Measurements from ENCODE around the gene PHF21B.
"Not testable (repeated sequence)": the region's sequence is repeated elsewhere in the genome, so short reads cannot be mapped to it uniquely, and the experiment has no call there.

The PHF21B gene

DNA sequence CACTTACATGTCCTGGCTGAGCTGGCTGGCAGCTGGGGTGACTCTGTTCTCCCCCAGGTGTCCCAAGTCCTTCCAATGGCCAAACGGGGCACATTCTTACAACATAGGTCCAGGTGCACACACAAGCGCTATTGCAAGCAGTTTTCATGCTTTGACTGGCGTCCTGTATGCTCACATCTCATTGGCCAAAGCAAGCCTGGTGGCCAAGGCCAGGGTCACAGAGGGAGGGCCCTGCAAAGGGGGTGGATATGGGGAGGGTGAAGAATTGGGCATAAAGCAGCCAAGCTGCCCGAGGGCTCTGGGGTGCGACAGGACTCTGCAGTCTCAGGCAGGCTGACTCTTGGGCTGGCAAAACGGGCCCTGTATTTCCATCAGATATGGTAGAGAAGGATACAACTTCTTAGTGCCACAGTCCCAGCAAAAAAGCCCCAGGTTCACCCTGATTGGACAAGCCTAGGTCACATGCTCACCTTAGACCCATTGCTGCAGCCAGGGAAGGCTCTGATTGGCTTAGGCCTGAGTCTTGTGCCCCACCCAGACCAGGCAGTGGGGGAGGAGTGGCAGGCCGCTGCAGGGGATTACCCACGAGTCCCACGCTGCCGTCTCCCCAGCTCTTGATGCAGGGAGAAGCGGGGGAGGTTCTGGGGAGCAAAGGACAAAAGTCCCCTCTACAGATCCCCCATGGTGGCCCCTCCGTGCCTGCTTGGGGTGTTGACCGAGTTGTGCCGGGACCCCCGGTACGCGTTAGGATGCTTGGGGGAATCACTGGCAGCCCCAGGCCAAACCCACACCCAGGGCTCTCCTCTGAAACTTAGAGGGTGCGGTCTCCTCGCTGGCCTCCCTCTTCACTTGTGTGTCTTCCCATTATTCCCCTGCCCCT lies 146.6 kb downstream of the PHF21B start:
- DNase-seq: no peak

DNA sequence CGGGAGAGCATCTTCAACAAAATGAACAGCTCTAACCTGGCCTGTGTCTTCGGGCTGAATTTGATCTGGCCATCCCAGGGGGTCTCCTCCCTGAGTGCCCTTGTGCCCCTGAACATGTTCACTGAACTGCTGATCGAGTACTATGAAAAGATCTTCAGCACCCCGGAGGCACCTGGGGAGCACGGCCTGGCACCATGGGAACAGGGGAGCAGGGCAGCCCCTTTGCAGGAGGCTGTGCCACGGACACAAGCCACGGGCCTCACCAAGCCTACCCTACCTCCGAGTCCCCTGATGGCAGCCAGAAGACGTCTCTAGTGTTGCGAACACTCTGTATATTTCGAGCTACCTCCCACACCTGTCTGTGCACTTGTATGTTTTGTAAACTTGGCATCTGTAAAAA lies 147.5 kb downstream of the PHF21B start:
- DNase-seq: no peak

DNA sequence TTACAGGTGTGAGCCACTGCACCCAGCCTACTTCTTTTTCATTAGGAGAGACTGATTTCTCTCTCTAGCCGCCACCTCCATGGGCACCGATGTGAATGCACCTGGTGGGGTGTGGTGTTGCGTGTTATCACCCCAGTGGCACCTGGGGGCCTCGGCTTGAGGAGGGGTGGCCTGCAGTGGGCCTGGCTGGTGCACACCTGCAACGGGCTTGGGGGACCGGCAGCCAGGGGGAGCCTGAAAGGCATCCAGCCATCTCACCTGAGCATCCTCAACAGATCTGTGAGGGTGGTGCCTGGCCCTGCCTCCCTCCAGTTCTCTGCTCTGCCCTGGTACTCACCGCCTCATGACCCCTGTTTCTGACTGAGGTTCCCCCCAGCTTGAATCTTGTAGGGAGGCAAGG lies 148.6 kb downstream of the PHF21B start:
- DNase-seq: no peak

DNA sequence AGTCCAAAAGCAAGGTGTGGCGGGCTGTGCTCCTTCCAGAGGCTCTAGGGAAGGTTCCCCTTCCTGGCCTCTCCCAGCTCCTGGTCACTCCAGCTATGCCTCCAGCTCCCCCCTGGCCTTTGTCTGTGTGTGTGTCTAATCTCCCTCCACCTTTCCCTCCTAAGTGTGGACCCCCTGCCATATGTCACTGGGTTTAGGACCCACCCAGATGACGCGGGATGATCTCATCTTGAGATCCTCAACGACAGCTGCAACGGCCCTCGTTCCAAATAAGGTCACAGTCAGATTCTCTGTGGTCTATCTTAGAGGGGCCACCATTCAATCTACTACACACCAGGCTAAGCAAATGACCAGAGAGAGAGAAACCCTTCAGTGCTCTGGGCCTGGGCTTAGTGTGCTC lies 149.5 kb downstream of the PHF21B start:
- no peak for DNase-seq

DNA sequence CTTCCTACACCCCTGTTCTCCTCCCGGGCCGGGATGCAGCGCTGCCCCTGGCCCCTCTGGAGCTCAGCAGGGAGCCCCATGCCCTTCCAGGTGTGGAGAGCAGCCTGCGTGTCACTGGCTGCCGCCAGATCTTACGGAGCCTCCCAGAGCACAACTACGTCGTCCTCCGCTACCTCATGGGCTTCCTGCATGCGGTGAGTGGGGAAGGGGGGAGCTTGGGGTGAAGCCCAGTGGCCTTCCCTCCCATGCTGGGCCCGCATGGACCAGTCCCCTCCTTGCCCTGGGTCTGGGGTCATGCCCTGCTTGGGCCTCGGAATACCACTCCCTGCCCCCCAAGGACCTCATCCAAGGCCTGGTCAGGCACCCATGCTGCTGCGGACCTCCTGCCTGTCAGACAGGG lies 150.2 kb downstream of the PHF21B start:
- DNase-seq: no peak

DNA sequence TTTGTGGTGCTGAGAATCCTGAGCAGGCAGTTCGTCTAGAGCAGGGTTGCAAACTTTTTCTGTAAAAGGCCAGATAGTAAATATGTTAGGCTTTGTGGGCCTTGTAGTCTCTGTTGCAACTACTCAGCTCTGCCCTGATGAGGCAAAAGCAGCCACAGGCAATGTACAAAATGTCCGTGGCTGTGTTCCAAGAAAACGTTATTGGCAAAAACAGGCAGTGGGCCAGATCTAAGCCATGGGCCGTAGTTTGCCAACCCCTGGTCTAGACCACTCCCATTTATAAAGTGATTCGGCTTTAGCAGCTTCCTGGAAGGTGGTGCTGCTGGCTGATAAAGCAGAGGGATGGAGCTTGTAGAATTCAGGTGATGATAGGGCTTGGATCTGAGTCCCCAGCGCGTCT lies 151.0 kb downstream of the PHF21B start:
- DNase-seq: not testable (repeated sequence)

DNA sequence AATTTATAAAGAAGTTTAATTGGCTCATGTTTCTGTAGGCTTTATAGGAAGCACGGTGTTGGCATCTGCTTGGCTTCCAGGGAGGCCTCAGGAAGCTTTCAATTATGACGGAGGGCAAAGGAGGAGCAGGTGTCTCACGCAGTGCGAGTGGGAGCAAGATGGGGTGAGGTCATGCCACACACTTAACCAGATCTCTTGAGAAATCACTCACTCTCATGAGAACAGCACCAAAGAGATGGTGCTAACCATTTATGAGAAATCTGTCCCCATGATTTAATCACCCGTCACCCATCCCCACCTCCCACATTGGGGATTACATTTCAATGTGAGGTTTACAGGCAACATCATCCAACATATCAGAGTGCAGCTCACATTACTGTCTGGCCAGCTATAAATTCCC lies 153.9 kb downstream of the PHF21B start:
- no peak for DNase-seq

DNA sequence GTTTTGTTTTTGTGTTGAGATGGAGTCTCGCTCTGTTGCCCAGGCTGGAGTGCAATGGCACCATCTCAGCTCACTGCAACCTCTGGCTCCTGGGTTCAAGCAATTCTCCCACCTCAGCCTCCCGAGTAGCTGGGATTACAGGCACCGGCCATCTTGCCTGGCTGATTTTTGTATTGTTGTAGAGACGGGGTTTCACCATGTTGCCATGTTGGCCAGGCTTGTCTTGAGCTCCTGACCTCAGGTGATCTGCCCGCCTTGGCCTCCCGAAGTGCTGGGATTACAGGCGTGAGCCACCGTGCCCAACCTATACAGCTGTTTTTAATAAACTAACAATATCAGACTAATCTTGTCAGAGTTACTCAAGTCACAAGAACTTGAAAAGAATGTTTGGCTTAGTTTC lies 155.2 kb downstream of the PHF21B start:
- DNase-seq: not testable (repeated sequence)

DNA sequence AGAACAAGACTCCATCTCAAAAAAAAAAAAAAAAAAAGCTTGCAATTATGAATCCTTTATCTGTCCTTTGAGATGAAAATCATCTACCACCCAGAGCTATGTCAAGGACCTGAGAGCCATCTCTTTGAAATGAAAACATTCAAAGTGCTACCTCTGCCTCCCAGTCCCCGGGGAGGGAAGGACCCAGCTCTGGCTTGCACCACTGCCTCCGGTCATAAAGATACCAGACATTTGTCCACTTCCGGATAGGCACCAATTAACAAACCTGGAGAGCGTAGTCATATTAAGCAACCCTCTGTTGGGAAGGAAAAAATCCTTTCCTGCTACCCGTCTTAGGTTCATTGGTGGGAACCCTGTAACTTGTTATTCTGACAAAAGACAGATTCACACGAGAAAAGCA lies 158.9 kb downstream of the PHF21B start:
- no peak for DNase-seq

DNA sequence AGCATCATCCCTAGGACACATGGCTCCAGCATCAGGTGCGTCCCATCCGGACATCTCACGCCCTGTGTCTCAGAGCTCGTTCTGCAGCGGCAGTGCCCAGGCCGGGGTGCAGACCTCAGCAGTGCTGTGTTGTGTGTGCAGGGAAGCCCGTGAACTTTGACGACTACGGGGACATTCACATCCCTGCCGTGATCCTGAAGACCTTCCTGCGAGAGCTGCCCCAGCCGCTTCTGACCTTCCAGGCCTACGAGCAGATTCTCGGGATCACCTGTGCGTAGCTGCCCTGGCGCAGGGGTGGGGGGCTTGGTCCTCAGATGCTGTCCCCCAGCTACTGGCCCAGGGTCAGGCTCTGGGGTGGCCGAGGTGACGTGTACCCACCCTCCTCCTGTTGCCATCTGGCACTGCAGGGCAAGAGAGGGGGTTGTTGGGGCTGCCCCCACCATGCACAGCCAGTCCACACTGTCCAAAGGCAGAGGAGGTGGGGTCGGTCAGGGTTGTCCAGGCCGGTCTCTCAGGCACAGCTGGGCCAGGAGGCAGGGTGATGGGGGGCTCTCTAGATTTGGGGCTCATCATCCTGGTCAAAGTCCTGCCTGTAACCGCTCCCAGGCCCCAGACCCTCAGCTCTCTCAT lies 160.9 kb downstream of the PHF21B start:
- DNase-seq: no peak

DNA sequence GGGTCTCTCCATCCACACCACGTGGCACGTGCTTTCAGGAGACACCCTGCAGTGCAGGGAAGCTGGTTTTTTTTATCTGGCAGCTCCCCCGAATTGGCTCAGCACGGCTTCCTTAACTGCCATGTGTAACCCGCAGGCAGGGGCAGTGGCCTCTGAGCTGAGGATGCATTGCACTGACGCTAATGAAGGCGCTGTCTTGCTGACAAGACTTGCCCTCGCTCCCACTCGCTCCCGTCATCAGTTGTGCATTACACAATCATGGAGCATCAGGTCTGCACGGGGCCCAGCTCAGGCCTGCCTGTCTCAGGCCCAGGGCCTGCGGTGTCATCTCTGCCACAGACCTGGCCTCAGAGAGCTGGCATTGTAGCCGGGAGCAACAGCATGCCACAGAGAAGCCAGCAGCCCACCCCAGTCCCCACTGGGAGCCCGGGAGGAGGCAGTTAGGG lies 161.5 kb downstream of the PHF21B start:
- no peak for DNase-seq

DNA sequence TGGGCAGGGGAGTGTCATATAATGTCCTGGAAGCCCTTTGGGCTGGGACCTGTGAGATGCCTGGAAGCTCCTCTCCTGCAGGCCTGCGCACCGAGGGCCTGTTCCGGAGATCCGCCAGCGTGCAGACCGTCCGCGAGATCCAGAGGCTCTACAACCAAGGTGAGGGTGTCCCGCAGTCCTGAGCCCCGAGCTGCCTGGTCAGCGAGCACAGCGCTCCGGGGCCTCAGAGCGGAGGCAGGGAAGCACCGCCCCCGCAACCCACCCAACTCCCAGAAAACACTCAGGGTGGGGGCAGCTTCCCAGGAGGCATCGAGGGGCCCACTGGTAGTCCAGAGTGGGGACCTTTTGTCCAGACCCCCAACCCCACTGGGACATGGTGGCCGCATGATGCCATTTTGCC lies 161.9 kb downstream of the PHF21B start:
- no peak for DNase-seq

DNA sequence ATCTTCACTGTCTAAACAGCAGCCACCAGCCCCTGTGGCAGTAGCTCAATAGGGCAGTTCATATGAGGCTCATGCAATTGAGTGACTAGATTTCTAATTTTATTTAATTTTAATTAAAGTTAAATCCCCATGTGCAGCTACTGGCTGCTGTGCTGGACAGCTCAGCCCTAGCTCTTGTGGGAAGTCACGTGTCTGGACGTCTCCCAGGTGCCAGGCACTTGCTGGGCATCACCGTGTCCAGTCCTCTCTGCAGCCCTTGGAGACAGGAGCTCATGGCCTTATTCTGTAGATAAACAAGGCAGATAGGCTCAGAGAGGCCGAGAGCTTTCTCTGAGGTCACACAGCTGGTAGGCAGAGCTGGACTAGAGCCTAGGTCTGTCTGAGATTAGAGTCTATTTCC lies 162.4 kb downstream of the PHF21B start:
- DNase-seq: no peak

DNA sequence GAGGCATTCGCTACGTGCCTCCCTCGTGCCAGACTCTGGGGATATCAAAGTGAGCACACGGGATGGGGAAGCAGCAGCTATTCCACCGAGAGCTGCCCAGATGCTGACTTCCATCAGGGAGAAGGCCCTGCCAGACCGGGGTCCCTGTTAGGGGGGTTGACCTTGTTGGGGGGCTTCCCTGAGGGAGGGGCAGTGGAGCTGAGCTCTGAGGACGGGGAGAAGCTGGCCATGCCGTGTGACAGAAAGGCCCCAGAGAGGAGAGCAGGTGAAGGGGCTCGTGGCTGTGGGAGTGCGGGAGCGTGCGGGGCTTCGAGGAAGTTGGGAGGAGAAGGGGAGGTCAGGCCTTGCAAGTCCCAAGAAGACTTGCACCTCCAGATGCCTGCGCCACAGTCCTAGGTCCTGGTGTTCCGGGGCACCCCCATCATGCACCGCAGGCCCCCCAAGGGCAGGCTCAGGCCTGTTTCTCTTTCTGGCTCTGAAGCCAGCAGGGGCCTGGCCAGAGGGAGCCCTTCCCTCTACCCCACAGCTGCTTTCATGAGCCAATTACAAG lies 163.0 kb downstream of the PHF21B start:
- DNase-seq: no peak

DNA sequence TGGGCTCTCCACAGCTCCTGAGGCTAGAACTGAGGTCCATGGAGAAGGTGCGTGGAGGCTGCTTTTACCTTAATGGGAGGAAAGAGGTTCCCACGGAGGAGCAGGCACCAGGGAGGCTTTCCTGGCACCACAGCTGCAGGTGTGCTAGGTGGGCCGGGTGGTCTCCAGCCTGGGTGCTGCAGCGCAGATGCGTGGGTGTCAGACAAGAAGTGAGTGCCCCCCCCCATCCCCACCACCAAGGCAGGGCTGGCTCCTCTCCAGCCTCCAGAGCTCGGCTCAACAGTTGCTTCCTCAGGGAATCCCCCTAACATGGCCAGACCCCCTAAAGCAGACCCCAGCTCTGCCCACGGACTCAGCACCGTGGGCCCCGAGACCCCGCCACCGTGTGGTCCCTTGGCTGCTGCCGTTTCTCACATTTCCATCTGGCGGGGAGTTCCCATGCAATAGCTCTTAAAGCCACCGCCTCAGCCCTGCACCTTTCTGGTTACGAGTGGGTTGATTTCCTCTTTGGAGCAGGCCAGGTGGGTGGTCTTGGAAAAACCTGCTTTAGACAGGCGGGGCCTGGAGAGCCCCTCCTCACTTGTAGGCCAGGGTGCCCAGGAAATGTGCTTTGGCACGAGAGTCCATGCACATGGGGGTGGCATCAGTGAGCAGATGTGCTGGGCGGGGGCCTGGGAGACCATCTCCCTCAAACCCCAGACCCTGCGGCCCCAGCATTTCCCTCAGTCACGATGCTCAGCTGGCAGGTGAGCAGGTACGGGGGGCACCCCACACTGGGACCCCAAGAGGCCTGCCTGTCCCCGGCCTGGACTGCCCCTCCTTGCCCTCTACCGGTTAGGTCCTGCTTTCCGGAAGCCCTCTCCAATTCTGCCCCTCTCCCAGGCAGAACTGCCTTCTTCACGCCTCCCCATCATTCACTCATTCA lies 163.7 kb downstream of the PHF21B start:
- DNase-seq: no peak

DNA sequence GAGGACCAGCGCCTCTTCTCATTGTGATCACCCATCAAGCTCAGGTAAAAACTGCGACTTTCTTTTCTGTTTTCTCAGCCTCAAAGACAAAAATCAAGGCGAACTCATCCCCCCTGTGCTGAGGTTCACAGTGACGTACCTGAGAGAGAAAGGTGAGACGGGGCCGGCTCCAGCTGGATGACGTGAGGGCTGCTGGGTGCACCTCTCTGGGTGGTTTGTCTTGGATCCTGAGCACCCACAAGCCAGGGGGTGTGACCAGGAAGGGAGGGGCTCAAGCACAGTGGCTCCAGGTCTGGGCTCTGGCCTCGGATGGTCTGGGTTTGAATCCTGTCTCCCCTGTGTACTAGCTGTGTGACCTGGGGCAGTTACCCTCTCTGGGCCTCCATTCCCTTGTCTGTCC lies 164.6 kb downstream of the PHF21B start:
- DNase-seq: no peak

DNA sequence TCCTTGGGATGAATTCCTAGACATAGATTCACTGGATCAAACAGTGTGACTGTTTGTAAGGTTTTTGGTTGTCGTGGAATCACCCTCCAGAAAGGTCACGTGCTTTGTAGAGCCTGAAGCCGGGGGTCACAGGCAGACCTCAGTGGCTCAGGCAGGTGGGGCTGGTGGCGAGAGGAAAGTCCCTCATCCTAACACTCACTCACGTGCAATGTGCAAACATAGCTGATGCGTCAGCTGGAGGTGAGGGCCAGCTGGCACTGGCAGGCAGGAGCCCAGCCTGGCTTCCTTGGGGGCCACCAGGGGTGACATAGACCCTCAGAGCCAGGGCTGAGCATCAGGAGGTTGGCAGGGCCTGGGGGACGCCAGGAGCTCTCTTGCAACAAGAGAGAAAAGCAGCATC lies 167.4 kb downstream of the PHF21B start:
- no peak for DNase-seq

DNA sequence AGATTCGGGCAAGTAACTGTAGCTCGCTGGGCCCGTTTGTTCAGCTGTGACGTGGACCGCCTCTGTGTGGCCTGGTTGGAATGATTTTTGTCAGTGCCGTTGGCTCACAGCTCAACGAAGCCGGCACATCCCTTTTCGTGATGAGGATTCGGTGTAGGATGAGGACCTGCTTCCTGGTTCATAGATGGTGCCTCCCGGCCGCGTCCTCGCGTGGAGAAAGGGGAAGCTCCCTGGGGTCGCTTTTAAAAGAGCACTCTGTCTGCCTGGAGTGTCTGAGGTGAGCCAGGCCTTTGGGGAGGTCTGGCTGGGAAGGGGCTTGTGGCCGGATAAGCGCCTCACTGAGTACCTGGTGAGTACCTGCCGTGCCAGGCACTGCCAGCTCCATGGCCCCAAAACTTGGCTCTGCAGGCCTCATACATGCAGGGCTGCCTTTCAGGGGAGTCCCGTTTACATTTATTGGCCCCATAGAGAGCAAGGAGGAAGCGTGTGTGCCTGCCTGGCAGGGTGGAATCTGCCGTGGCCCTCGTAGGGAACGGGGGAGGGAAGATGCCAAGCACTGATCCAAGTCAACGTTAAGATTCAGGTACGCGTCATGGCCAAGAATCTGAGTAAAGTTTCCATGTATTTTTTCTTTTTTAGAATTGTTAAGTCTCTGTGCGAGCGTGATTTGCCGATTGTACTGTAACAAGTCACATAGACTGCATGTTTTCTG lies 169.0 kb downstream of the PHF21B start:
- DNase-seq: no peak

DNA sequence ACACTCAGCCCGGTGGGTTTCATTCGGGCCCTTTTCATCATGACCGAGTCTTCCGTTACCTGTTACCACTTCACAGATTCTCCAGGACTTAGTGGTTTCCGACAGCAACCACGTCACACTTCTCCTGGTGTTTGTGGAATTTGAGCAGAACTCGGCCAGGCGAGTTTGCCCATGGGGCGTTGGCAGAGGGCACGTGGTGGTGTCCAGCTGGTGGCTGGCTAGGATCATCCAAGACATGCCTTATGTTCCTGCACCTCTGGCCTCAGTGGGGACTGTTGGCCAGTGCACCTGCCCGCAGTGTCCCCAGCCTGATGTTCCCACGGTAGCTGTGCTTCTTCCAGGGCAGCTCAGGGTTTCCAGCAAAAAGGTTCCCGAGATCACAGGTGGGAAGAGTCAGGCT lies 170.1 kb downstream of the PHF21B start:
- no peak for DNase-seq

DNA sequence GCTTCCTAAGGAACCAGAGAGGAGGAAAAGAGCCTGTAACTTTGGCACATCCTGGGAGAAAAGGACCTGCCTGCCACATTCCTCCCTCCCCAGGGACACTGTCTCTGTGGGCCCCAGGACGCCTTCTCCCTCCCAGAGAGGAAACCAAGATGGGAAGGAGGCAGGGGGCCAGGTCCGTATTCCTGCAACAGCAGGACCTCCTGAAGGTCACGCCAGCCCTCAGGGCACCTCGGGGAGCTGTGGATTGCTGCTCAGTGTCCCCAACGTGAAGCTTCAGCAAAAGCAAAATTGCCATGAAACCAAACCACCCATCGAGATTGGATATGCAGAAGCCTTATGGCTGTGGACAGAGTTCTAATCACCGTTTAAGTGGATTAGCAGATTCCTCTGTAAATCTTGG lies 170.7 kb downstream of the PHF21B start:
- no peak for DNase-seq

DNA sequence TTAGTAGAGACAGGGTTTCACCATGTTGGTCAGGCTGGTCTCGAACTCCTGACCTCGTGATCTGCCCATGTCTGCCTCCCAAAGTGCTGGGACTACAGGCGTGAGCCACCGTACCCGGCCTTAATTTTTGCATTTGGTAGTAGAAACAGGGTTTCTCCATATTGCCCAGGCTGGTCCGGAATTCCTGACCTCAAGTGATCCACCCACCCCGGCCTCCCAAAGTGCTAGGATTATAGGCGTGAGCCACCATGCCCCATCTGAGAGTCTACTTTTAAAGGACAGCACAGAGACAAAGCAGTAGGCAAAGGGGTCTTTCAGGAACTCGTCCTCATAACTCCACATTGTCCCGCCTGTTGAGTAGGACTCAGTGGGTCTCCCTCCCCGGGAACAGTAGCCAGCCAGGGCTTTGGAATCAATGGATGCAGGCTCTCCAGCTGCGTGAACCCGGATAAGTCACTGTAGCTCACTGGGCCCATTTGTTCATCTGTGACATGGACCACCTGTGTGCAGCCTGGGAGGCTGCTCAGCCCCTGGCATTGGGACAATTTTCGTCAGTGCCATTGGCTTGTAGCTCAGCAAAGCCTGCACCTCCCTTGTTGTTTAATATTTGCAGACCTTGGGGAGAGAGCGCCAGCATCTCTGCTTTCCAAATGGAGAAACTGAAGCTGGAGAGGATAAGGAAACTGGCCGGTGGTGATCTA lies 171.3 kb downstream of the PHF21B start:
- no peak for DNase-seq

DNA sequence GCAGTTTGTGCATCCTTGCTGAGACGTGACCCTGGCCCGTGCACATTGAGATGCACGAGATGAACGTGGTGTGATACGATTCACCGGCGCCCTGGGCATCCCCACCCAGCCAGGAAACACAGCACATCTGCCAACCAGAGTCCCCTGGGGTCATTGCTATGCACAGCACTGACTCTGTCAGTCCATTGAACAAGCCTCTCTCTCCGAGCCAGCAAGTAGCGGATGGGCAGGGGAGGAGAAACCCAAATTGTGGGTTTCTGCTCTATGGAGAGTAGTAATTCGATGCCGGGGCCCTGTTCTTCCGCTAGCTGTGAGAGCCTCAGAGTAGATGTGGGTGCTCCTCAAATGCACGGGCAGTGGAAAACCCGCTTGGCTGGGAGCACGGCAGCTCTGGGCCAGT lies 172.3 kb downstream of the PHF21B start:
- no peak for DNase-seq

Data from NCI-H748 treated with DMSO at 0.1 percent for 48 hours (cell line).